22Rv1 (cell line): ENCODE data around the gene NELFB.

ENCODE experiments used
- CTCF ChIP-seq: fragments of 450-650 bp; IDR thresholded peaks from 2 replicates; pipeline ENCODE4 v1.5.1; 2017; ENCODE audit warnings: mild to moderate bottlenecking
- ZFX ChIP-seq: fragments of 450-650 bp; IDR thresholded peaks from 2 replicates; pipeline ENCODE4 v1.6.1; 2017; ENCODE audit warnings: antibody characterized with exemption, borderline replicate concordance

GRCh38 chr9:137296670-137297664 lies 41.8 kb downstream of the NELFB start:
- TF ChIP-seq CTCF = no peak
- TF ChIP-seq ZFX = no peak
